Right atrium auricular region (tissue), 2 donors: Measurements from ENCODE around the gene CHORDC1. TPM values are rescaled to one million over a fixed set of nuclear protein-coding genes. Genes with fewer than 3 reads are reported as not detected.
"Not testable (repeated sequence)": the region's sequence is repeated elsewhere in the genome, so short reads cannot be mapped to it uniquely, and the experiment has no call there.

Experiments
- DNase-seq: peaks from one replicate; pipeline ENCODE4 v3.0.0-alpha.2; 2019; ENCODE audit warnings: low spot score
- H3K27ac ChIP-seq, 2 donors: fragments of 200-600 bp; sonication (generic); 1 replicate in 1 of 2; 2 replicates in 1 of 2; pipeline ENCODE4 v1.5.1; 2016 to 2019
- H3K27me3 ChIP-seq, 2 donors: fragments of 200-600 bp; sonication (generic); one replicate each; pipeline versions ENCODE4 v1.5.1 to v1.6.0; 2017 to 2019
- H3K36me3 ChIP-seq: fragments of 200-600 bp; sonication (generic); one replicate; pipeline ENCODE4 v1.5.1; 2016
- H3K4me1 ChIP-seq, 2 donors: fragments of 200-600 bp; sonication (generic); one replicate each; pipeline versions ENCODE4 v1.5.1 to v1.6.0; 2017 to 2019
- H3K4me3 ChIP-seq, 2 donors: fragments of 200-600 bp; sonication (generic); 1 replicate in 1 of 2; 2 replicates in 1 of 2; pipeline ENCODE4 v1.5.1; 2017 to 2019; ENCODE audit warnings: mild to moderate bottlenecking in 1 of 2, moderate library complexity in 1 of 2
- H3K9me3 ChIP-seq, 2 donors: fragments of 200-600 bp; sonication (generic); one replicate each; pipeline ENCODE4 v1.5.1; 2019
- total RNA-seq, 2 donors: library from RNA; depleted of rRNA; stranded (reverse); fragments of >200 nt; gene quantifications; one replicate each; pipeline ENCODE4 v1.1.0, GENCODE V29; 2016
- TF ChIP-seq, protein P1 (sequence below), 2 donors: fragments of 200-600 bp; sonication (generic); IDR thresholded peaks; one replicate each; pipeline ENCODE4 v1.5.1; 2019; ENCODE audit warnings: antibody characterized with exemption in 2 of 2

The CHORDC1 gene
- total RNA-seq, 2 donors from 2014 or later: 40.4 to 49.2 TPM

DNA sequence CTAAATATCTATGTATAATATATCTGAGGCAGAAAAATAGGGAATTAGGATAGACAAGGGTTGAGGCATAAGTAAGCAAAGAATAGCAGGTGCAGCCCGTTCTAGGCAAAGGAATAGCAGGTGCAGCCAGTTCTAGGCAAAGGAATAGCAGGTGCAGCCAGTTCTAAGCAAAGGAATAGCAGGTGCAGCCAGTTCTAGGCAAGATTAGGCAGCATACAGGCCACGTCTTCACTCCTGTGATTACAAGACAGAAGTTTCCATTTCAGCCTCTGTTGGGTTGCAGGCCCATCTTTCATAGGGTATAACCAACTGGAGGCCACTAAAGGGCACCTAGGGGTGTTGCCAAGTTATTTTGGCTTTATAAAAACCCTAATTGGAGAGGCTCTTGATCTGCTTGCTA lies 28.8 kb upstream of the CHORDC1 start:
- H3K4me1 ChIP-seq: no peaks in the 10 kb centered on the region
- no peak for DNase-seq
- no peaks in the 10 kb centered on the region for H3K36me3 ChIP-seq
- no peaks in the 10 kb centered on the region for H3K9me3 ChIP-seq
- H3K27ac ChIP-seq: no peak overlapping the region
- no peaks in the 10 kb centered on the region for H3K27me3 ChIP-seq
- no peak overlapping the region for H3K4me3 ChIP-seq
- TF ChIP-seq, protein P1, sequence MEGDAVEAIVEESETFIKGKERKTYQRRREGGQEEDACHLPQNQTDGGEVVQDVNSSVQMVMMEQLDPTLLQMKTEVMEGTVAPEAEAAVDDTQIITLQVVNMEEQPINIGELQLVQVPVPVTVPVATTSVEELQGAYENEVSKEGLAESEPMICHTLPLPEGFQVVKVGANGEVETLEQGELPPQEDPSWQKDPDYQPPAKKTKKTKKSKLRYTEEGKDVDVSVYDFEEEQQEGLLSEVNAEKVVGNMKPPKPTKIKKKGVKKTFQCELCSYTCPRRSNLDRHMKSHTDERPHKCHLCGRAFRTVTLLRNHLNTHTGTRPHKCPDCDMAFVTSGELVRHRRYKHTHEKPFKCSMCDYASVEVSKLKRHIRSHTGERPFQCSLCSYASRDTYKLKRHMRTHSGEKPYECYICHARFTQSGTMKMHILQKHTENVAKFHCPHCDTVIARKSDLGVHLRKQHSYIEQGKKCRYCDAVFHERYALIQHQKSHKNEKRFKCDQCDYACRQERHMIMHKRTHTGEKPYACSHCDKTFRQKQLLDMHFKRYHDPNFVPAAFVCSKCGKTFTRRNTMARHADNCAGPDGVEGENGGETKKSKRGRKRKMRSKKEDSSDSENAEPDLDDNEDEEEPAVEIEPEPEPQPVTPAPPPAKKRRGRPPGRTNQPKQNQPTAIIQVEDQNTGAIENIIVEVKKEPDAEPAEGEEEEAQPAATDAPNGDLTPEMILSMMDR (IDR thresholded peaks at IDR 0.05): no peak

DNA sequence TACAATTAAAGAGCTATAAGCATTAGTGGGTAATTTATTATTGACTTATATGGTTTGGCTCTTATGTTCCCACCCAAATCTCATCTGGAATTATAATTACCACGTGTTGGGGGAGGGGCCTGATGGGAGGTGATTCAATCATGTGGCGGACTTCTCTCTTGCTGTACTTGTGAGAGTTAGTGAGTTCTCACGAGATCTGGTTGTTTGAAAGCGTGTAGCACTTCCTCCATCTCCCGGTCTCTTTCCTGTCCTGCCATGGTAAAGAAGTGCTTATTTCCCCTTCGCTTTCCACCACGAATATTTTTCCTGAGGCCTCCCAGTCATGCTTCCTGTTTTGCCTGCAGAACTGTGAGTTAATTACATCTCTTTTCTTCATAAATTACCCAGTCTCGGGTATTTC lies 28.1 kb upstream of the CHORDC1 start:
- Histone ChIP-seq H3K4me1 (no peaks in the 10 kb centered on the region), H3K36me3 (no peaks in the 10 kb centered on the region), H3K27me3 (no peaks in the 10 kb centered on the region), H3K9me3 (no peaks in the 10 kb centered on the region), H3K27ac (no peak overlapping the region), H3K4me3 (no peak overlapping the region)
- TF ChIP-seq, protein P1 (IDR thresholded peaks at IDR 0.05): no peak
- DNase-seq: no peak

DNA sequence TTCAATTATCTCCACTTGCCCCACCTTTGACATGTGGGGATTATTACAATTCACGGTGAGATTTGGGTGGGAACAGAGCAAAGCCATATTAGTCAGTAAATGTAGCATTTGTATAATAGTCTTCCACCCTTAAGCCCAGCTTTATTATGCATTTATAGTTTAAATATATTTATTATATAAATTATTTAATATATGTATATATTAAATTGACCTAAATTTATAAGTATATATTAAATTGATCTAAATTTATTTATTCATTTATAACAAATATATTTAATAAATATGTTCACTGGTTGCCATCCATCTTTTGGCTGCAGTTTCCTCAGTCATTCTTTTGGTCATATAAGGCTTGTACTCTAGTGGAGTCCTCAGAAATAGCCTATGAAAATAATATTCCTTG lies 23.6 kb upstream of the CHORDC1 start:
- DNase-seq: no peak
- TF ChIP-seq, protein P1 (IDR thresholded peaks at IDR 0.05): no peak
- H3K9me3 ChIP-seq: no peaks in the 10 kb centered on the region
- no peaks in the 10 kb centered on the region for H3K4me1 ChIP-seq
- H3K27me3 ChIP-seq: no peaks in the 10 kb centered on the region
- no peaks in the 10 kb centered on the region for H3K36me3 ChIP-seq
- no peak overlapping the region for H3K27ac ChIP-seq
- no peak overlapping the region for H3K4me3 ChIP-seq

DNA sequence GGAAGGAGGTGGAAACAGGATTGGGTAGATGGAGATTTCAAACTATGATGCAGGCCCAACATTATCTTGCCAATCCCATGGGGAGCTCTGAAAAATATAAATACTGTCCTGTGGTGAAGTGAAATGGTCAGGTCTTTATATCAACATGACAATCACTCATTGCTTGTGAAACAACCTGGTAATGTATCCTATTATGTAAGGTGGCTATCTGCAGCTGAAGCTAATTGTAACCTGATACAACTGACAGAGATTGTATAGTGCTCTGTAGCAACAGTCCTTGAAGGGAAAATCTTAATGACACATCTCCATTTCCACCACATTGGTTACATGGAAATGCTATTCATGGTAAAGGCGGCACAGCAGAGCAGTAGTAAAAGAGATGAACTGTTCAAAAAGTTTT lies 20.7 kb upstream of the CHORDC1 start:
- TF ChIP-seq, protein P1 (IDR thresholded peaks at IDR 0.05): no peak
- Histone ChIP-seq H3K4me1 (no peaks in the 10 kb centered on the region), H3K36me3 (no peaks in the 10 kb centered on the region), H3K27ac (no peak overlapping the region), H3K4me3 (no peak overlapping the region), H3K9me3 (no peaks in the 10 kb centered on the region), H3K27me3 (no peaks in the 10 kb centered on the region)
- no peak for DNase-seq

DNA sequence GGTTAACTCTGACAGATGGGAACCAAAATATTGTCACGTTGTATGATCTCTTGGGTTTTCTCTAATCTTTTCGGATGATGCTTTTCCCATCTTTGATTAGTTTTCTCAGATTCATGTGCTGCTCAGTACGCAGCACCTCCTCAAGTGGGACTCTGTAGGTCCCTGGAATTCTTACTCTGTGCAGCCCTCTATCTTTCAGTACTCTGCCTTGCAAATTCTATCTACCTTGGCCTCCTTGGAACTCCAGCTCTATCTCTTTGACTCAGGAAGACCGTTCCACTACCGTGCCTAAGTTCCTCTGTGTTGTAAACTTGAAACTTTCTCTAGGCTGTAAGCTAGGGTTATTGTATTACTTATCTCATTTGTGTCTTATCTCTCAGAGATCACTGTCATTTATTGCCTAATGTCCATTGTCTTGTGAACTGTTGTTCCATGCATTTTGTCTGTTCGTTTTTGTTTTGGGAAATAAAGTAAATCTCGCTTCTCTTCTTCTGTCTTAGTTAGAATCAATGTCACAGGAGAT lies 20.1 kb upstream of the CHORDC1 start:
- TF ChIP-seq, protein P1 (IDR thresholded peaks at IDR 0.05): no peak
- DNase-seq: no peak
- Histone ChIP-seq H3K4me3 (no peak overlapping the region), H3K27ac (no peak overlapping the region), H3K9me3 (no peaks in the 10 kb centered on the region), H3K27me3 (no peaks in the 10 kb centered on the region), H3K4me1 (no peaks in the 10 kb centered on the region), H3K36me3 (no peaks in the 10 kb centered on the region)

DNA sequence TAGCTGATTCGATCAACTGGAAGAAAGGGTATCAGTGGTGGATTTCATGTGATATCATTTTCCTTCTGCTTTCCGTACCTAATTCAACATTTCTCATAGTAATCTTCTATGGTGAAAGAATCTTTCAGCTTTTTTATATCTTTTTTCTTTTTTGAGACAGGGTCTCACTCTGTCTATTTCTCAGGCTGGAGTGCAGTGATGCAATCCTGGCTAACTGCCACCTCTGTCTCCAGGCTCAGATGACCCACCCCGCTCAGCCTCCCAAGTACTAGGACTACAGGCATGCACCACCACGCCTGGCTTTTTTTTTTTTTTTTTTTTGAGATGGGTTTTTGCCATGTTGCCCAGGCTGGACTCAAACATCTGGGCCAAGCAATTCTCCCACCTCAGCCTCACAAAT lies 18.6 kb upstream of the CHORDC1 start:
- Histone ChIP-seq H3K27me3 (no peaks in the 10 kb centered on the region), H3K4me1 (no peaks in the 10 kb centered on the region), H3K36me3 (no peaks in the 10 kb centered on the region), H3K4me3 (no peak overlapping the region), H3K27ac (no peak overlapping the region), H3K9me3 (no peaks in the 10 kb centered on the region)
- no peak for DNase-seq
- TF ChIP-seq, protein P1 (IDR thresholded peaks at IDR 0.05): no peak

DNA sequence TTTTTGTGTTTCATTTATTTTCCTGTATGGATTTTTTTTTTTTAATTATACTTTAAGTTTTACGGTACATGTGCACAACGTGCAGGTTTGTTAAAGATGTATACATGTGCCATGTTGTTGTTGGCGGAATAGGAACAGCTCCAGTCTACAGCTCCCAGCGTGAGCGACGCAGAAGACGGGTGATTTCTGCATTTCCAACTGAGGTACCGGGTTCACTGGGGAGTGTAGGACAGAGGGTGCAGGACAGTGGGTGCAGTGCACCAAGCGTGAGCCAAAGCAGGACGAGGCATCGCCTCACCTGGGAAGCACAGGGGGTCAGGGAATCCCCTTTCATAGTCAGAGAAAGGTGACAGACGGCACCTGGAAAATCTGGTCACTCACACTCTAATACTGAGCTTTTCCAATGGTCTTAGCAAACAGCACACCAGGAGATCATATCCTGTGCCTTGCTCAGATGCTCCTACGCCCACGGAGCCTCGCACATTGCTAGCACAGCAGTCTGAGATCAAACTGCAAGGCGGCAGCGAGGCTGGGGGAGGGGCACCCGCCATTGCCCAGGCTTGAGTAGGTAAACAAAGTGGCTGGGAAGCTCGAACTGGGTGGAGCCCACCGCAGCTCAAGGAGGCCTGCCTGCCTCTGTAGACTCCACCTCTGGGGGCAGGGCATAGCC lies 17.3 kb upstream of the CHORDC1 start:
- not testable (repeated sequence) for H3K27me3 ChIP-seq, H3K4me1 ChIP-seq, H3K27ac ChIP-seq, H3K36me3 ChIP-seq, H3K9me3 ChIP-seq, H3K4me3 ChIP-seq, DNase-seq
